K562 treated with DMSO at 1 percent for 48 hours (cell line): ENCODE data around the gene CPEB3. TPM values are rescaled to one million over a fixed set of nuclear protein-coding genes. Genes with fewer than 3 reads are reported as not detected.

Experiments used
- total RNA-seq: library from RNA; unstranded; fragments of 300-600 nt; gene quantifications from 2 replicates; pipeline ENCODE4 v1.2.3, GENCODE V29; 2022; ENCODE audit warnings: low replicate concordance; ENCODE audit errors: extremely low read depth

Gene CPEB3
- total RNA-seq: not detected in 2 replicates

DNA sequence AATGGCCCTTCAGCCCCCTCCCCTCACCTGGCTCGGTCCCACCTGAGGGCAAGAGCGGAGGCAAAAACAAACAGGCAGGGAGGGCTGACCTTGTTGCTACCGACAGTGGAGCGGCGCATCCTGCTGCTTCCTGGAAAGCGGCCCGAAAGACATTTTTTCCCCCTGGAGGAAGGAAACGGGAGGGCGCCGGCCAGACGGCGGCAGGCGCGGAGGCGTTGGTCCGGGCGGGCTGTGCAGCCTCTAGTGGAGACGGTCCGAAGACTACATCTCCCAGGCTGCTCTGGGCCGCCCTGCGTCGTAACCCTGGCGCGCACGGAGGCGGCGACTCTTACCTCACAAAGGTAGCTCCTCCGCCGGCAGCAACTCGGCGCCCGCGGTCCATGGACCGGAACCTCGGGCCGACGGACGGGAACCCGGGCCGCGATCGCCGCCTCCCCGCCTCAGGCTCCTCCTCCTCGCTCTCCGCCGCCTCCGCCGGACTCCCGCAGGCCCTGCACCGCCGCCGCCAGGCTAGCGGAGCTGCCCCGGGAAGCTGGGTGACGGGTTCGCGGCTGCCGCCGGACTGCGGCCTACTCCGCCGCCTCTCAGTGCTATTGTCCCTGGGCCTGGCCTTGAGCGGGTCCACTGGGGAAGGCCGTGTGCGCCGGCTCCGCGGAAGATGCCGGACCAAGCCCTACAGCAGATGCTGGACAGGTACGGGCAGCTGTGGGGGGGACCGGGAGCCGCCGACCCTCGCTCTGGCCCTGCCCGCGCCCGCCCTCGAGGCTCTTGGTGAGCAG lies at the start of gene CPEB3, which contains the start of gene MARCHF5:
TSS of gene CPEB3 (minus strand) at position 242 of the 779 bp plus-strand sequence. CDS start 50,728 bp downstream, outside the sequence.
TSS of gene MARCHF5 (plus strand) at position 331 of the 779 bp plus-strand sequence. CDS start at position 659, 328 bp downstream.

Other genes starting within 250 kb of the CPEB3 start
- gene MARCHF5, start 89 bp upstream of the CPEB3 start, total RNA-seq: not detected in 2 replicates